HUES64 (cell line): Measurements from ENCODE around the gene CELF3.
A peak's percentile ranks its signal among the peaks of the same experiment; 100 is the strongest.
"Not testable (repeated sequence)": the region's sequence is repeated elsewhere in the genome, so short reads cannot be mapped to it uniquely, and the experiment has no call there.

Experiments used
- H3K27ac ChIP-seq: 2 replicates; pipeline ENCODE4 v1.7.0; 2013; ENCODE audit warnings: low read depth, low read length, inconsistent platforms
- H3K27me3 ChIP-seq: 2 replicates; pipeline ENCODE4 v1.6.1; 2013; ENCODE audit warnings: mild to moderate bottlenecking, low read length; ENCODE audit not compliant: insufficient read depth
- H3K36me3 ChIP-seq: 2 replicates; pipeline ENCODE4 v1.6.1; 2013; ENCODE audit warnings: mild to moderate bottlenecking, low read length; ENCODE audit not compliant: insufficient read depth
- H3K4me1 ChIP-seq: 2 replicates; pipeline ENCODE4 v1.6.1; 2013; ENCODE audit warnings: mild to moderate bottlenecking, low read length, moderate library complexity; ENCODE audit not compliant: insufficient read depth
- H3K4me3 ChIP-seq: 2 replicates; pipeline ENCODE4 v1.5.1; 2013; ENCODE audit warnings: mild to moderate bottlenecking, low read length, moderate library complexity
- H3K9ac ChIP-seq: 2 replicates; pipeline ENCODE4 v1.6.1; 2013; ENCODE audit warnings: mild to moderate bottlenecking, low read depth, low read length
- H3K9me3 ChIP-seq: 2 replicates; pipeline ENCODE4 v1.6.1; 2013; ENCODE audit warnings: low read depth, low read length; ENCODE audit not compliant: insufficient read depth
- WGBS: fragments of 150-250, 120-280 bp; methylation state at CpG from one replicate; pipeline ENCODE4 v1.1.7; 2013; ENCODE audit warnings: missing lambda C conversion rate; 5-methylcytosine and 5-hydroxymethylcytosine counted together

CELF3 gene

DNA sequence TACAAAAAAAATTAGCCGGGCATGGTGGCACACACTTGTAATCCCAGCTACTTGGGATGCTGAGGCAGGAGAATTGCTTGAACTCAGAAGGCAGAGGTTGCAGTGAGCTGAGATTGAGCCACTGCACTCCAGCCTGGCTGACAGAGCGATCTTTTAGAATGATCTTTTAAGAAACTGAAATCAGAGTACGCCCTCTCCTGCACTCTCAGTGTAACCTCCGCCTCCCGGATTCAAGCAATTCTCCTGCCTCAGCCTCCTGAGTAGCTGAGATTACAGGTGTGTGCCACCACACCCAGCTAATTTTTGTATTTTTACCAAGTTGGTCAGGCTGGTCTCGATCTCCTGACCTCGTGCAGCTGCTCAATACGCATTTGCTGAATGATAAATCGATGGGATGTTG, 17.4 kb upstream of the CELF3 start:
- 90% methylated on average over 9 of the region's 9 CpGs for WGBS
- H3K27ac ChIP-seq, H3K4me1 ChIP-seq, H3K4me3 ChIP-seq, H3K27me3 ChIP-seq, H3K9ac ChIP-seq, H3K36me3 ChIP-seq: not testable (repeated sequence)
- H3K9me3 ChIP-seq = peaks cover 19% of the 10 kb centered on the region

DNA sequence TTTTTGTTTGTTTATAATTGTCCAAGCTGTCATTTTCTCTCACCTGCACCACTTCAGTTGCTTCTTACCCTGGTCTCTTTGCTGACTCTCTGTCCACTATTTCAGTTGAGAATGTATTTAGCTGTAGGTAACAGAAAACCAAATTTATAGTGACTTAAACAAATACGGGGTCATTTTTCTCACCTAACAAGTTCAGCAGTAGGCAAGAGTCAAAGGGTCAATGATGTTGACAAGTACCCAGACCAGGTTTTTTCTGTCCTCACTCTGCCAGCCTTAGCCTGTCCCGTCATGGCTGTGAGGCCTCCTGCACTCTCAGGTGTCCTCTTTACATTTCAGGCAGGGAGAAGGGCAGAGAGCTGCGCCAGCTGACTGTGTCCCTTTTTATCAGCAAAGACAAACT, 16.5 kb upstream of the CELF3 start:
- Histone ChIP-seq H3K27me3 (no peaks in the 10 kb centered on the region), H3K9ac (no peak overlapping the region)
- 94% methylated on average over 3 of the region's 3 CpGs for WGBS

DNA sequence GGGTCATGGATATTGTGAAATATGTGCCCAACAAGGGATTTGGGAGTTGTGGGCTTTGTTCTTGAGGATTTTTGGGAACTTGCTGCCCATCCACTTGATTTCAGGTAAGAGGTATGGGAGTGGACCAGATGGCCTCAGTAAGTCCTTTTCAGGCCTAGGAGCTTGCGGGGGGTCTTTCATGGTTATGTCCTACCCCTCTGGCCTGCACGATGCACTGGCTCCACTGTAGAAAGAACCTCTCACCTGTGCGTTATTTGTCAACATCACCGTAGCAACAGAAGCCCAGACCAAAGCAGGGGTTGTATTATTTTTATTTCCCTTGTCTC, 13.3 kb upstream of the CELF3 start:
- Histone ChIP-seq H3K27ac (no peak overlapping the region), H3K4me3 (no peak overlapping the region), H3K4me1 (peaks cover 15% of the 10 kb centered on the region), H3K9me3 (no peaks in the 10 kb centered on the region), H3K9ac (no peak overlapping the region), H3K36me3 (no peaks in the 10 kb centered on the region), H3K27me3 (peaks cover 4% of the 10 kb centered on the region; the same call in 1 of the 2 replicates)
- WGBS = 97% methylated on average over 4 of the region's 4 CpGs

More for the DNA sequence above, 16.5 kb upstream of the CELF3 start:
- Histone ChIP-seq H3K4me3 (no peak overlapping the region), H3K27ac (no peak overlapping the region), H3K9me3 (peaks cover 15% of the 10 kb centered on the region), H3K4me1 (peaks cover 9% of the 10 kb centered on the region; the same call in 1 of the 2 replicates), H3K36me3 (no peaks in the 10 kb centered on the region)

DNA sequence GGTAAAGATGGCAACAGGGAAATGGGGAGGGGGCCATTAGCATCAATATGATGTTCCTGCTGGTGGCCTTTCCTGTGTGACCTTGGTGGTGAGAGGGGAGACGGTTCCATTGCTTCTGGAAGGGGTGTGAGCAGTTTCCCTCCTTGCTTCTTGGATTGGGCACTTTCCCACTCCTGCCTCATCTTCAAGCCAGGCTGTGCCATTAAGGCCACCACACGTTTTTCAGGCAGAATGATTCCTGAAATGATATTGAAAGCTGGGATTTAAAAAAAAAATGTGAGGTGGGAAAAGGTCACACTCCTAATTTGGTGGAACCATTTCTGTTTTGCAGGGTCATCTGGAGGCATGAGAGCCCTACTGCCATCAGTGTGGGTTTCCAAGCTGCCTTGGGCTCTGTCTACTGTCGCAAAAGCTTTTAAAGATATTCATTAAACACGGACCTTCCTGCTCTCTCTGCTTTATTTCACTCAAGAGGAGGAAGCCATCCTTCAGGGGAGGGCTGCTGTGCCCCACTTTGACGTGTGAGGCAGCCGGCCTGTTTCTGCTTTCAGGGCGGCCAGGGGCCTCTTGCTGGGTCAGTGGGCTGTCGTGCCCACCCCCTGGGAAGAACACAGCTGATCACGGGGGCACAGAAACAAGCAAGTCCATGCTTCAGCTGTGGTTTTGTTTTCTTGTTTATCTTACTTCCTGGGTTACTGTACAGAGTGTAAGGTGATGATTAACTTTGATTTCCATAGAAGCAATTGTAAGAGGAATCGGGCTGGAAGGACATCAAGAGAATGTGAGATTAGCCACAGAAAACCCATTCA, 12.8 kb upstream of the CELF3 start:
- H3K36me3 ChIP-seq = no peaks in the 10 kb centered on the region
- no peaks in the 10 kb centered on the region for H3K9me3 ChIP-seq
- H3K4me1 ChIP-seq = peaks cover 15% of the 10 kb centered on the region
- no peak overlapping the region for H3K27ac ChIP-seq
- H3K27me3 ChIP-seq = peaks cover 6% of the 10 kb centered on the region
- no peak overlapping the region for H3K9ac ChIP-seq
- H3K4me3 ChIP-seq = no peak overlapping the region
- WGBS = 72% methylated on average over 10 of the region's 10 CpGs

DNA sequence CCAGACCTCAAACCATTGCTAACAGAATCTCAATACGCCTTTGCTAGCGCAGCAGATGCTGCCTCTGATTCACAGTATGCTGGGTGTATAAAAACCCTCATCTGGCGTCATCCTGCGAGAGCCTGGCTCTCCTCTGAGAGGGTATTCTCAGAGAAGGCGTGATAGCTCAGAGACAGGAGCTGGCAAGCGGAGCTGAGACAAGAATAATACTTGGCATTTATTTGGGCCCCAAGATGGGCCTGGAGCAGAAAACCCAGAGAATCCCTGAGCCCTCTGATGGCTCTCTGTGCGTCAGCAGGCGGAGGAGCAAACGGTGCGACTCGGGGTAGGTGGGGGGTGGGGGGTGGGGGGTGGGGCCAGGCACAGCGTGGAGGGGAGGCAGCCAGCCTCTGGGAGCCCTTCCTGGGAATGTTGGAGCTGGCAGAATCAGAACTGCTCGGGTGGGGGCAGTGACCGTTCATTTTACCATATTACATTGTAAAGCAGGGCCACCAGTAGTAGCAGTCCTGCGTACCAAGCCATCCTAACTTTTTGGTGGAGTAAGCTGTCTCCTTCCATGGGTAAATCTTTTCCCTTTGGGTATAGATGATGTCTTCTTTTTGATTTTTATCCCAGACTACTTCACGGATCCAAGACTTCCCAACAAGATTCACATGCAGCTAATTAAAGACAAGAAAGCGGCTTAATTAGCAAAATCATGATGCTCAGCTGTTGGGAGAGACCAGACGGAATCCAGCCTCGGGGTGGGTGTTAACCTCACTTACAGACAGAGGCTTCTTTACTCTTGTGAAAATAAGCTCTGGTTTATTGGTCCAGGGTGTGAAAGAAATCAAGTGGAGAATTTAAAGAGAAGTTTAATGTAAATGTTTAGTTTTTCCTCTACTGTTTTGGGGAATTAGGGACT, 11.8 kb upstream of the CELF3 start:
- WGBS = 28% methylated on average over 17 of the region's 19 CpGs
- peaks cover 22% of the 10 kb centered on the region for H3K4me1 ChIP-seq
- no peak overlapping the region; the same call in 1 of the 2 replicates for H3K4me3 ChIP-seq
- H3K36me3 ChIP-seq = no peaks in the 10 kb centered on the region
- H3K9ac ChIP-seq = no peak overlapping the region
- H3K9me3 ChIP-seq = no peaks in the 10 kb centered on the region
- H3K27ac ChIP-seq = no peak overlapping the region
- H3K27me3 ChIP-seq = peaks cover 12% of the 10 kb centered on the region

DNA sequence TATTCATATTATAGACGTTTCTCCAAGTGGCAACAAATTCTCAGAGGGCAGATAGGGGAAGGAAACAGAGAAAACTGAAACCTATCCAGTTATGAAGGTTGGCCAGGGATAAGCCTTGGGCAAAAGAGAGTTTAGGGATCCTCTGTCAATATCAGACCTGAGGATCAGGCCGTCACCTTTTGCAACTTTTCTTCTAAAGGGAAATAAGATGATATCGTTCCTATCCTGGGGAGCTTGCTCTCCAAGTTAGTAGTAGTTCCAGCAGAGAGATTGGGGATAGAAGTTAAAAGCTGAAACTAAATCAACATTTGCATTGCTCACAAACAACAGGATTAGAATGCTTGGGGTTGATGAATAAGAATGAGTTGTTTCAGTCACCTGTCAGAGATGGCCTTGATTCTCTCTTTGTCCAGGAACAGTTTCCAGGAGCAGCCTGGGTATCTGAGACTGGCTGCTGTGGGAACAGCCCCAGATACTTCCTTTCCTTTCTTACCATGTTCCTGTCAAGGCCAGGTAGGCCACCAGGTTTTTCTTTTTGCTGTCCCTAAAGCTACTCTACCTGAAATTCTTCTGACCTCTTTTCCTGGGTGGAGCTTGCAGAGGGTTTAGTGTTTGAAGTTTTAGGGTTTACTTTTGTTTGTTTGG, 7.2 kb upstream of the CELF3 start:
- Histone ChIP-seq H3K4me3 (no peak overlapping the region), H3K27ac (no peak overlapping the region), H3K36me3 (no peaks in the 10 kb centered on the region), H3K4me1 (peaks cover 24% of the 10 kb centered on the region), H3K9me3 (no peaks in the 10 kb centered on the region), H3K27me3 (peaks cover 55% of the 10 kb centered on the region), H3K9ac (no peak overlapping the region)
- WGBS = 63% methylated on average over 3 of the region's 3 CpGs

DNA sequence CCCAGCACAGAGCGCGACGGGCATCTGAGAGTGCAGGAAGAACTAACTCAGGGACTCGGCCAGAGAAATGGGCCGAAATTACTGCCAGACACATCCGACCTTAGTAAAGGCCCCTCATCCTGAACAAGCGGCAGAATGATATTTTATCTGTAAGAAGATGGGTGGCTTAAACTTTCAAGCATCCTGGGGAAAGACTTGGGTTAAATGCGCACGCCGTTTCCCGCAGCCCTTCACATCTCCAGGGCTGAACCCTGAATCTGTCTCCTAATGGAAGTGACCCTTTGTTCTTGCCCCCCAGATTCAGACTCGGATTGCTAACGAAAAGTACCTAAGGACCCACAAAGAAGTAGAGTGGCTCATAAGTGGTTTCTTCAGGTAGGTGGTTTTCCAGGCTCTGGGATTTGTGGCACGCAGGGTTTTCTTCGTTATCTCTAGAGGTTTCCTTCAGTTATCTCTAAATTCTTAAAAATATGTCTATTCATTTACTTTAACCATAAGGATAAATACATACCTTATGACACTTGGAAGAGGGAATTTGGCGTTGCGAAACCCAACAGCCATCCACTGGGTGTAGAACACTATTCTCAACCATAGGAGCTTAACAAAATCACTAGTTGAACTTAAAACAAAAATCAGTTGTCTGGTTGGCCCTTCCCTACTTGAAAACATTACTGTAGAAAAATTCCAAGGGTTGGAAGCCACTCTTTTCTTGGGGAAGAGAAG, 5.3 kb upstream of the CELF3 start:
- Histone ChIP-seq H3K9ac (no peak overlapping the region), H3K27me3 (peaks cover 70% of the 10 kb centered on the region), H3K4me1 (peaks cover 13% of the 10 kb centered on the region), H3K4me3 (peak overlapping the region; percentile 71), H3K27ac (no peak overlapping the region), H3K36me3 (no peaks in the 10 kb centered on the region), H3K9me3 (no peaks in the 10 kb centered on the region)
- 27% methylated on average over 16 of the region's 17 CpGs for WGBS

DNA sequence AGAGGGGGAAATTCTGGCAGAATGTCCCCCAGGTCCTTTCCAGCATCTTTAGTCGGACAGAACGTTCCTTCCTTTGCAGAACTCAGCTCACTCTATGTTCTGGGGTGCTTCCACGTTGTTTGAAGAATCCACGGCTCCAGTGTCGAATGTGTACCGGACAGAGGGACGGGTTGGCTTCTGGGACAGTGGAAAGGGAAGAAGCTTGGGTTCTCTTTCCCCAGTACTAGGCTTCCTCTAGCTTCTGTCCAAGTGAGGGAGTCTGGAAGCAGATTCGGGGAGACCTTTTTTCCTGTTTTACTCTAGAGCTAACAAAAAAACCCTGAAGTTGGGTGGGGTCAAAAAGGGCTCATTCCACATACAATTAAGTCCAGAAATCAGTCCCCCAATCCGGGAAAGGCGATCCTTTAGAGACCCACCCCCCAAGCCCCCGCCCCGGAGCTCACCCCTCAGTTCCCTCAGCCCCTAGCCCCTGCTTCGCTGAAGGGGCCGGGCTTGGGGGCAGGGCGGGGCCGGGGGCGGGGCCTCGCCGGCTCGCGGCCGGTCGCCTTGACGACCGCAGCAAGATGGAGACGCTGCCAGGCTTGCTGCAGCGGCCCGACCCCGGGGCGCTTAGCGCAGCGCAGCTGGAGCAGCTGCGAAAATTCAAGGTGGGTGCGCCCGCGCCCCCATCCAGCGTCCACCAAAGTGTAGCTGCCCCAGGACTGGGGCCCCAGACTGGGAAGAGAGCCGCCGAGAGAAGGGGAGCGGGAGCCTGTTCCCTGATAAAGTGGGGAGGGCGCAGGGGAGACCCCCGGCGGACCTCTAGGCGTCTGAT, 4.6 kb upstream of the CELF3 start, which contains the start of gene RIIAD1:
Gene RIIAD1, plus strand, starts transcription at position 549 of the 814 bp plus-strand sequence. Its CDS starts 15 bp downstream, at position 564.
- H3K4me3 ChIP-seq = peak within 1 kb of the TSS; percentile 71
- peaks cover 13% of the 10 kb centered on the region for H3K4me1 ChIP-seq
- H3K27ac ChIP-seq = no peak within 1 kb of the TSS
- no peaks in the 10 kb centered on the region for H3K36me3 ChIP-seq
- H3K9ac ChIP-seq = no peak within 1 kb of the TSS
- H3K27me3 ChIP-seq = peaks cover 70% of the 10 kb centered on the region
- 12% methylated on average over 41 of the region's 44 CpGs for WGBS
- no peaks in the 10 kb centered on the region for H3K9me3 ChIP-seq

DNA sequence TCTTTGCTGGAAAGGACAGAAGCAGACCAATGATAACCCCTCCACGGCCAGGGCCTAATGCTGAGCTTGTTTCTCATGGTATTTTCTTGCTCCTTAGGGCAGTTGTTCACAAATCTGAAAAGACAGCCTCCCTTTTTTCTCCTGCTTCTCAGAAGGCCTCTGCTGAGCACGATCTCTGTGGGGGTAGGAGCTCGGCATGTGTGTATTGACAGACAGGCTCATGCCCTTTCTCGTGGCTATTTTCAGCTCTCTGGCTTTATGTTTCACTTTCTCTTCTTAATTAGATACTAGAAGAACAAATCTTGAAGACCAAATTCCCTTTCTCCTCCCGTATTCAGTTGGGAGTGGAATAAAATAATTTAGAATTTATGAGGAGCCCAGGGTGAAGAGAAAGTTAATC, 4.0 kb upstream of the CELF3 start:
- Histone ChIP-seq H3K27ac (no peak overlapping the region), H3K4me3 (no peak overlapping the region), H3K27me3 (peaks cover 70% of the 10 kb centered on the region)

DNA sequence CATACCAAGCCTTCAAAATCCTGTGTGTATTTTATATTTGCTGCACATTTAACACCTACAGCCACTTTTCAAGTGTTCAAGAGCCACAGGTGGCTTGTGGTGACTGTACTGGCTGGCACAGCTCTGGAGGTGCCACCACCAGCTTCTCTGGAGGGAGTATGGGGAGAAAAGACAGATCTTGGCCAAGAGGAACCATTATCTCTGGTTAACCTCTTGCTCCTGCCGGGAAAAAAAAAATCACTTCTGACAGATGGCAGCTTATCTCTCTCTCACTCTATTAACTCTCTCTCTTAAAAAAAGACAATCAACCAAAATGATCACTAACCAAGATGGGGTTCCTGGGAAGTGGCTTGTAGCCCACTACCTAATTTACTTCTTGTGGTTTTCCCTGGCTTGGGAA, 3.5 kb upstream of the CELF3 start:
- Histone ChIP-seq H3K4me1 (peaks cover 13% of the 10 kb centered on the region), H3K36me3 (no peaks in the 10 kb centered on the region), H3K27me3 (peaks cover 72% of the 10 kb centered on the region), H3K27ac (no peak overlapping the region), H3K9ac (no peak overlapping the region), H3K9me3 (no peaks in the 10 kb centered on the region), H3K4me3 (no peak overlapping the region)
- 29% methylated on average over 1 of the region's 1 CpG for WGBS

More for the DNA sequence above, 4.0 kb upstream of the CELF3 start:
- Histone ChIP-seq H3K36me3 (no peaks in the 10 kb centered on the region), H3K4me1 (peaks cover 13% of the 10 kb centered on the region), H3K9me3 (no peaks in the 10 kb centered on the region), H3K9ac (no peak overlapping the region)
- WGBS = 61% methylated on average over 4 of the region's 5 CpGs
